HCT116 (cell line): ENCODE results near the gene PPP1R36. TPM values are rescaled to one million over a fixed set of nuclear protein-coding genes. Genes with fewer than 3 reads are reported as not detected.

Experiments
- ATAC-seq: fragments of 200-7000 bp; cut with Tn5 transposase; 2 replicates; pipeline ENCODE4 v1.9.1; 2020; ENCODE audit warnings: mild to moderate bottlenecking, moderate library complexity
- BruUV-seq: library from RNA; stranded (reverse); fragments of 400-500 nt; replicated peaks from 2 replicates; lab custom pipeline; 2021; lab: Mats Ljungman, UMichigan
- CTCF ChIA-PET: fragments of 300-600 bp; sonication (Branson Sonifier 250); formaldehyde crosslinking; loops from one replicate; lab custom pipeline; 2021; ENCODE audit warnings: antibody characterized with exemption; lab: Charles Lee
- POLR2A ChIA-PET: fragments of 300-600, 350-600 bp; sonication (Branson Sonifier 250); formaldehyde crosslinking; loops from one replicate; lab custom pipeline; 2021; ENCODE audit warnings: antibody characterized with exemption; lab: Charles Lee
- RAD21 ChIA-PET, 2 experiments: fragments of 300-600 bp; sonication (Branson Sonifier 250); formaldehyde crosslinking; loops; one replicate each; lab custom pipeline; 2023; ENCODE audit warnings: low total read pairs in 2 of 2; ENCODE audit not compliant: uncharacterized antibody in 2 of 2, unreplicated experiment in 2 of 2, low non-redundant PET in 1 of 2; lab: Charles Lee
- DNase-seq: peaks from one replicate; pipeline ENCODE4 v3.0.0-alpha.2; 2010; ENCODE audit warnings: low read depth, low spot score
- H2AFZ ChIP-seq: fragments of 200-600 bp; shearing (Covaris generic), sonication (generic); 2 replicates; pipeline ENCODE4 v1.6.1; 2017; ENCODE audit warnings: low read depth, mixed run types, mixed read lengths, antibody characterized with exemption, low read length; ENCODE audit not compliant: poor library complexity, severe bottlenecking
- H3K27ac ChIP-seq: 2 replicates; pipeline ENCODE4 v1.5.1; 2012; ENCODE audit warnings: low read depth, low read length
- H3K27me3 ChIP-seq: fragments of 200-600 bp; sonication (generic); 2 replicates; pipeline ENCODE4 v1.6.1; 2016; ENCODE audit warnings: mixed run types, low read length, mixed read lengths; ENCODE audit not compliant: insufficient read depth
- H3K36me3 ChIP-seq, 2 experiments: fragments of 200-500 bp in 1 of 2; fragments of 200-600 bp in 1 of 2; sonication (Bioruptor generic) in 1 of 2; sonication (generic) in 1 of 2; 2 replicates each; pipeline versions ENCODE4 v1.5.1 to v1.6.1; 2014 to 2016; ENCODE audit warnings: low read length in 2 of 2, inconsistent platforms in 1 of 2, mixed read lengths in 1 of 2, mixed run types in 1 of 2; ENCODE audit not compliant: insufficient read depth in 2 of 2, control insufficient read depth in 1 of 2
- H3K4me1 ChIP-seq, 2 experiments: fragments of 200-600 bp in 1 of 2; sonication (generic) in 1 of 2; 2 replicates each; pipeline versions ENCODE4 v1.5.1 to v1.6.1; 2012 to 2017; ENCODE audit warnings: low read length in 2 of 2, inconsistent platforms in 1 of 2, mild to moderate bottlenecking in 1 of 2, mixed read lengths in 1 of 2, mixed run types in 1 of 2, moderate library complexity in 1 of 2; ENCODE audit not compliant: insufficient read depth in 2 of 2, control insufficient read depth in 1 of 2
- H3K4me2 ChIP-seq: fragments of 200-600 bp; sonication (generic); 2 replicates; pipeline ENCODE4 v1.6.1; 2017; ENCODE audit warnings: mixed run types, low read length, mixed read lengths
- H3K4me3 ChIP-seq, 2 experiments: fragments of 200-600 bp in 1 of 2; sonication (generic) in 1 of 2; replicated peaks in 1 of 2; 2 replicates each; pipeline ENCODE4 v1.5.1; 2011 to 2016; ENCODE audit warnings: low read length in 2 of 2, control low read depth in 1 of 2, low read depth in 1 of 2, mild to moderate bottlenecking in 1 of 2, mixed read lengths in 1 of 2, mixed run types in 1 of 2
- H3K79me2 ChIP-seq: fragments of 200-600 bp; sonication (generic); 2 replicates; pipeline ENCODE4 v1.6.1; 2017; ENCODE audit warnings: mild to moderate bottlenecking, mixed run types, low read length, moderate library complexity, mixed read lengths; ENCODE audit not compliant: insufficient read depth
- H3K9ac ChIP-seq: fragments of 200-600 bp; sonication (generic); 2 replicates; pipeline ENCODE4 v1.6.1; 2016; ENCODE audit warnings: low read length, mixed read lengths
- H3K9me2 ChIP-seq: fragments of 200-600 bp; sonication (generic), shearing (Covaris generic); 2 replicates; pipeline ENCODE4 v1.6.1; 2017; ENCODE audit warnings: mixed run types, mild to moderate bottlenecking, moderate library complexity; ENCODE audit not compliant: insufficient read depth
- H3K9me3 ChIP-seq, 2 experiments: fragments of 200-500 bp in 1 of 2; fragments of 200-600 bp in 1 of 2; sonication (Bioruptor generic) in 1 of 2; sonication (generic) in 1 of 2; 2 replicates each; pipeline ENCODE4 v1.6.1; 2014 to 2017; ENCODE audit warnings: low read length in 2 of 2, mixed read lengths in 2 of 2, inconsistent platforms in 1 of 2, low read depth in 1 of 2, mild to moderate bottlenecking in 1 of 2, mixed run types in 1 of 2, moderate library complexity in 1 of 2; ENCODE audit not compliant: control insufficient read depth in 1 of 2, insufficient read depth in 1 of 2
- H4K20me1 ChIP-seq: fragments of 200-600 bp; sonication (generic), shearing (Covaris generic); 2 replicates; pipeline ENCODE4 v1.6.1; 2017; ENCODE audit warnings: mixed run types, mild to moderate bottlenecking, moderate library complexity; ENCODE audit not compliant: insufficient read depth
- CBX3 ChIP-seq: IDR thresholded peaks from 2 replicates; pipeline ENCODE4 v1.6.1; 2012; ENCODE audit warnings: low read depth
- ELF1 ChIP-seq: IDR thresholded peaks from 2 replicates; pipeline ENCODE4 v1.6.1; 2012; ENCODE audit warnings: low read depth, borderline replicate concordance
- EZH2 ChIP-seq: fragments of 200-600 bp; sonication (generic); IDR thresholded peaks from 2 replicates; pipeline ENCODE4 v1.6.1; 2017; ENCODE audit warnings: antibody characterized with exemption, mixed run types
- EZH2phosphoT487 ChIP-seq: fragments of 200-600 bp; IDR thresholded peaks from 2 replicates; pipeline ENCODE4 v1.6.1; 2018; ENCODE audit warnings: antibody characterized with exemption, borderline replicate concordance
- FOSL1 ChIP-seq: IDR thresholded peaks from 2 replicates; pipeline ENCODE4 v1.6.1; 2012; ENCODE audit warnings: low read depth
- JUND ChIP-seq: IDR thresholded peaks from 2 replicates; pipeline ENCODE4 v1.6.1; 2012
- POLR2A ChIP-seq: IDR thresholded peaks from 2 replicates; pipeline ENCODE4 v1.7.0; 2011; ENCODE audit warnings: borderline replicate concordance; ENCODE audit not compliant: insufficient read depth, insufficient read length; ENCODE audit errors: extremely low read depth
- POLR2AphosphoS5 ChIP-seq: IDR thresholded peaks from 2 replicates; pipeline ENCODE4 v1.6.1; 2011; ENCODE audit warnings: mild to moderate bottlenecking, low read depth, low read length, moderate library complexity
- RAD21 ChIP-seq: IDR thresholded peaks from 2 replicates; pipeline ENCODE4 v1.6.1; 2012; ENCODE audit warnings: low read depth, mild to moderate bottlenecking
- SIN3A ChIP-seq: IDR thresholded peaks from 2 replicates; pipeline ENCODE4 v1.6.1; 2012; ENCODE audit warnings: low read depth
- SP1 ChIP-seq: IDR thresholded peaks from 2 replicates; pipeline ENCODE4 v1.6.1; 2012; ENCODE audit warnings: low read depth
- SRF ChIP-seq: IDR thresholded peaks from 2 replicates; pipeline ENCODE4 v1.6.1; 2012; ENCODE audit warnings: low read depth
- TCF7L2 ChIP-seq: IDR thresholded peaks from 2 replicates; pipeline ENCODE4 v1.7.0; 2011; ENCODE audit warnings: borderline replicate concordance, inconsistent platforms; ENCODE audit not compliant: insufficient read depth, insufficient read length; ENCODE audit errors: extremely low read depth
- intact Hi-C: fragments of 100-400 bp; cut with micrococcal nuclease; formaldehyde crosslinking; loops from 2 replicates; pipeline ENCODE4 v1.10.0; 2022
- total RNA-seq: library from RNA; stranded (reverse); gene quantifications from one replicate; pipeline ENCODE4 v1.2.1, GENCODE V29; 2021; ENCODE audit not compliant: unreplicated experiment
- TF ChIP-seq, protein P1 (sequence below): IDR thresholded peaks from 2 replicates; pipeline ENCODE4 v1.6.1; 2012
- TF ChIP-seq, protein P2 (sequence below): IDR thresholded peaks from 2 replicates; pipeline ENCODE4 v1.6.1; 2012
- TF ChIP-seq, protein P3 (sequence below): IDR thresholded peaks from 2 replicates; pipeline ENCODE4 v1.6.1; 2011; ENCODE audit warnings: mild to moderate bottlenecking, low read length, moderate library complexity; ENCODE audit not compliant: insufficient replicate concordance; ENCODE audit errors: extremely low read depth

The PPP1R36 gene
- total RNA-seq, 1 experiment from 2014 or later, result 0.47 TPM

DNA sequence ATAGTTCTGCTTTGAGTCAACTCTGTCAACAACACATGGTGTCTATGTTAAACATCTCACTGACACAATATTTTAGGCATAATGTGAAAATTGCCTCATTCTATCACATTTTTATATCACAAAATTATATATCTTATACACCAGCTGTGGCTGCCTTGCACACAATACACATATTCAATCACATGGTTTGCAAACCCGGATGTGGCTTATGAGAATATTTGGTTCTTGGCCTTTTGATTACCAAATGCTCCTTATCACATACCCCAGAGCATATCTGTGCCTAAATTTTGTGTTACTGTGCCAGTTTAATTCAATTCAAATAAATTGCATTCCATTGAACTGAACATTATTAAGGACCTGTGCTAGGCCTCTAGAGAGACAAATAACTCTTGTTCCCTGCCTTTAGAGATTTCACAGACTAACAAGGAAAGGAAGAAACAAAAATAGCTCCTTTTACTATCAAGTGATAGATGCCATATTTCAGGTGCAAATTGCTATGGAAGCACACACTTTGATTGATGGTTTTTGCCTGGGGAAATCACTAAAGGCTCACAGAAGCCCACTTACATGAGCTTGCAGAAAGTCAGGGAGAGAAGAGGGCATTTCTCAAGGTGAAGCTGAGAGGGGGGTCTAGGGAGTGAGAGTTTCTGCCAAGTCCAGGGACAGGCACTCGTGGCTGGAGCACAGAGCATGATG is 63.4 kb downstream of the PPP1R36 start:
- Histone ChIP-seq H3K4me1 (no peaks in the 10 kb centered on the region; a peak in 1 of 4 replicates), H3K4me2 (no peak overlapping the region), H3K9me2 (no peaks in the 10 kb centered on the region), H3K4me3 (no peak overlapping the region)
- POLR2A ChIA-PET, result no interaction called here
- no peak for DNase-seq
- RAD21 ChIA-PET, result no interaction called here
- TF ChIP-seq TCF7L2 (no peak), POLR2A (no peak), ELF1 (no peak), EZH2 (no peak), JUND (no peak), SP1 (no peak)
- TF ChIP-seq, all 23 proteins: peak for 0
- no peak for ATAC-seq
- Histone ChIP-seq H3K36me3 (no peaks in the 10 kb centered on the region), H3K27ac (no peak overlapping the region), H3K27me3 (no peaks in the 10 kb centered on the region), H3K9me3 (no peaks in the 10 kb centered on the region), H4K20me1 (no peaks in the 10 kb centered on the region), H3K9ac (no peak overlapping the region), H2AFZ (no peak overlapping the region), H3K79me2 (no peaks in the 10 kb centered on the region)
- CTCF ChIA-PET, result interaction anchor here (1.2 kb wide), 1 partner anchor 24 kb away, joined by 3 read pairs; no protein-coding TSS in a partner anchor
- no TSS peak for BruUV-seq
- intact Hi-C loops, result no loop called here

DNA sequence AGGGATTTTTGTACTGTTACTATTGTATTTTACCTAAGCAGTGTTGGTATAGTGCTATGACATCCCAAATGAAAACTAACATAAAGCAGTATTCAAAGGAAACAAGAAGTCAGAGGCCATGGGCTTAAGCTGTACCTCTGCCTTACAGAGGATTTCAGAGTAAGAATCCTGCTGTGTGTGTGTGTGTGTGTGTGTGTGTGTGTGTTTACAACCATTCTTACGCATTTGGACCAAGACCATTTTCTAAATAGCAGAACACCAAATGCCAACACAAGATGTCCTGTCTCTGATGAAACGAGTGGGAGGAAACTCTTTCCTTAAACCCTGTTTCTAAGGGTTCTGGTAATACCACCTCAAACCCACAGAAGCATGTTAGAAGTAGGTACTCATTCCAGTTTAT is 64.4 kb downstream of the PPP1R36 start:
- TF ChIP-seq, protein P1, sequence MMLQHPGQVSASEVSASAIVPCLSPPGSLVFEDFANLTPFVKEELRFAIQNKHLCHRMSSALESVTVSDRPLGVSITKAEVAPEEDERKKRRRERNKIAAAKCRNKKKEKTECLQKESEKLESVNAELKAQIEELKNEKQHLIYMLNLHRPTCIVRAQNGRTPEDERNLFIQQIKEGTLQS, result no peak
- TF ChIP-seq TCF7L2 (no peak), ELF1 (no peak), SIN3A (no peak), POLR2AphosphoS5 (no peak), EZH2 (no peak), EZH2phosphoT487 (no peak), CBX3 (no peak), JUND (no peak), RAD21 (no peak), FOSL1 (no peak), SRF (no peak)
- TF ChIP-seq, protein P2, sequence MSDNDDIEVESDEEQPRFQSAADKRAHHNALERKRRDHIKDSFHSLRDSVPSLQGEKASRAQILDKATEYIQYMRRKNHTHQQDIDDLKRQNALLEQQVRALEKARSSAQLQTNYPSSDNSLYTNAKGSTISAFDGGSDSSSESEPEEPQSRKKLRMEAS, result no peak
- TF ChIP-seq, protein P3, sequence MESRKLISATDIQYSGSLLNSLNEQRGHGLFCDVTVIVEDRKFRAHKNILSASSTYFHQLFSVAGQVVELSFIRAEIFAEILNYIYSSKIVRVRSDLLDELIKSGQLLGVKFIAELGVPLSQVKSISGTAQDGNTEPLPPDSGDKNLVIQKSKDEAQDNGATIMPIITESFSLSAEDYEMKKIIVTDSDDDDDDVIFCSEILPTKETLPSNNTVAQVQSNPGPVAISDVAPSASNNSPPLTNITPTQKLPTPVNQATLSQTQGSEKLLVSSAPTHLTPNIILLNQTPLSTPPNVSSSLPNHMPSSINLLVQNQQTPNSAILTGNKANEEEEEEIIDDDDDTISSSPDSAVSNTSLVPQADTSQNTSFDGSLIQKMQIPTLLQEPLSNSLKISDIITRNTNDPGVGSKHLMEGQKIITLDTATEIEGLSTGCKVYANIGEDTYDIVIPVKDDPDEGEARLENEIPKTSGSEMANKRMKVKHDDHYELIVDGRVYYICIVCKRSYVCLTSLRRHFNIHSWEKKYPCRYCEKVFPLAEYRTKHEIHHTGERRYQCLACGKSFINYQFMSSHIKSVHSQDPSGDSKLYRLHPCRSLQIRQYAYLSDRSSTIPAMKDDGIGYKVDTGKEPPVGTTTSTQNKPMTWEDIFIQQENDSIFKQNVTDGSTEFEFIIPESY, result no peak
- Histone ChIP-seq H3K9ac (no peak overlapping the region), H3K4me1 (peaks cover under 1 to 5% of the 10 kb centered on the region in 2 experiments; a peak in 2 of 4 replicates), H3K9me2 (no peaks in the 10 kb centered on the region), H2AFZ (no peak overlapping the region), H3K27ac (no peak overlapping the region), H3K4me2 (no peak overlapping the region), H3K9me3 (no peaks in the 10 kb centered on the region), H3K4me3 (no peak overlapping the region), H3K79me2 (no peaks in the 10 kb centered on the region), H3K36me3 (no peaks in the 10 kb centered on the region), H3K27me3 (no peaks in the 10 kb centered on the region), H4K20me1 (no peaks in the 10 kb centered on the region)
- intact Hi-C loops, result no loop called here
- CTCF ChIA-PET, result no interaction called here
- ATAC-seq, result no peak
- no TSS peak for BruUV-seq
- POLR2A ChIA-PET, result no interaction called here
- RAD21 ChIA-PET, result no interaction called here
- DNase-seq, result no peak
